Tibial nerve (tissue), 4 donors: ENCODE results near the gene HUNK. TPM values are rescaled to one million over a fixed set of nuclear protein-coding genes. Genes with fewer than 3 reads are reported as not detected.

Source experiments
- DNase-seq, 2 donors: peaks; one replicate each; pipeline ENCODE4 v3.0.0-alpha.2; 2019; ENCODE audit warnings: low spot score in 2 of 2
- H3K27ac ChIP-seq, 4 donors: fragments of 200-600 bp; sonication (generic) in 3 of 4; one replicate each; pipeline ENCODE4 v1.5.1; 2017 to 2019; ENCODE audit warnings: mild to moderate bottlenecking in 1 of 4
- H3K27me3 ChIP-seq, 2 donors: fragments of 200-600 bp; sonication (generic) in 1 of 2; one replicate each; pipeline versions ENCODE4 v1.5.1 to v1.6.0; 2017 to 2019
- H3K36me3 ChIP-seq, 3 donors: fragments of 200-600 bp; sonication (generic); one replicate each; pipeline ENCODE4 v1.5.1; 2018 to 2019
- H3K4me1 ChIP-seq, 4 donors: fragments of 200-600 bp; sonication (generic) in 3 of 4; one replicate each; pipeline ENCODE4 v1.5.1; 2017 to 2019
- H3K4me3 ChIP-seq, 4 donors: fragments of 200-600 bp; sonication (generic) in 3 of 4; one replicate each; pipeline ENCODE4 v1.5.1; 2017 to 2019; ENCODE audit warnings: mild to moderate bottlenecking in 1 of 4, moderate library complexity in 1 of 4
- H3K9me3 ChIP-seq, 4 donors: fragments of 200-600 bp; sonication (generic) in 3 of 4; one replicate each; pipeline ENCODE4 v1.5.1; 2017 to 2019
- EP300 ChIP-seq, 2 donors: sonication (generic); formaldehyde crosslinking; IDR thresholded peaks; one replicate each; pipeline ENCODE4 v1.6.1; 2017; ENCODE audit warnings: antibody characterized with exemption in 2 of 2, mild to moderate bottlenecking in 1 of 2
- POLR2A ChIP-seq, 2 donors: fragments of 450-650 bp; IDR thresholded peaks; one replicate each; pipeline ENCODE4 v1.6.1; 2017; ENCODE audit warnings: antibody characterized with exemption in 2 of 2, mild to moderate bottlenecking in 2 of 2, moderate library complexity in 2 of 2
- WGBS, 2 donors: methylation state at CpG; one replicate each; pipeline ENCODE4 v1.1.5; 2018; 5-methylcytosine and 5-hydroxymethylcytosine counted together
- total RNA-seq, 4 donors: library from RNA; depleted of rRNA; stranded (reverse); fragments of >200 nt; gene quantifications; one replicate each; pipeline ENCODE4 v1.1.0, GENCODE V29; 2016
- TF ChIP-seq, protein P1 (sequence below), 5 experiments: fragments of 200-600 bp in 3 of 5; fragments of 450-650 bp in 2 of 5; sonication (generic) in 3 of 5; IDR thresholded peaks; one replicate each; pipeline ENCODE4 v1.5.1; 2016 to 2019; ENCODE audit warnings: antibody characterized with exemption in 5 of 5, mild to moderate bottlenecking in 3 of 5, moderate library complexity in 2 of 5

Gene HUNK
- total RNA-seq, 4 donors from 2014 or later = 0.20 to 0.30 (median 0.21) TPM; not detected in 1

DNA sequence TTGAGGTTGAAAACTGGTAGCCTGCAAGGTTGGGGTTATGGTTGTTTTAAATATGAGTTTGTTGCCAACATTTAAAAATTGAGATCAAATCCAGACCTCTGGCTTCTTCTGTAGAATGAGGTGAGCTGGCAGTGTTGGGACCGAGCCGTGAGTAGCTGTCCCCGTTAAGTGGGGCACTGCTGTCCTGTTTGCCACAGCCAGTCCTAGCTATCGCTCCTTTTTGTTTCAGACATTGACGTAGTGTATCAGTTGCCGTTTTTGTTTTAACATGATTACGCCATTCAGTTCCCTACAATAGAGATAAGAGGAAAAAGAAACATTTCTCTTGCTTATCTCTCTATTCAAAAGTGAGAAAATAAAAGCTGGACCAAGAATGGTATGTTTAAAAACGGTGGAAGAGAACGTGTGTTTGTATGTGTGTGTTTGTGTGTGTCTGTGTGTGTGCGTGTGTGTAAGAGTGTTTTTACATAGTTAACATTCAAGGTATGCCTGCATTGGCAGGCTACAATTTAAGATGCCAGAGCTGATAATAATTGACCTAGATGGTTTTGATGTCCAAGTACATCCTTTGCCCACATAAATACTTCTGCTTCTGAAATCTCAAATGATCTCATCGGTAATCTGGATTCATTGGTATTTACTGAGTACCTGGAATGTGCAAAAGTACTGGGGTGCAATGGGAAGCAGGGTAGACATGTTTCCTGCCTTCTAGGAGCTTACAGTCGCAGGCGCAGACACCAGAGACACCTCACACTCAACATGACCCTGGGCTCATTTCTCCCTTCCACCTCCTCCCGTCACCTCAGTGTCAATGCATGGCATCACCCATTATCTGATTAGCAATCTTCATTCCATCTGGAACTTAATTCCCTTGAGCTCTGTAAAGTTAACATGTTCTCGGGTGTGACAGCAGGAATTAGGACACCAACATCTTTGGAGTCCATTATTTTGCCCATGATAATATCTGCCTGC is 65.8 kb downstream of the HUNK start:
- Histone ChIP-seq H3K9me3 (no peaks in the 10 kb centered on the region), H3K27ac (no peak overlapping the region), H3K27me3 (no peaks in the 10 kb centered on the region), H3K36me3 (no peaks in the 10 kb centered on the region), H3K4me1 (no peaks in the 10 kb centered on the region), H3K4me3 (no peak overlapping the region)
- WGBS, 2 donors = 87% methylated on average over 15 of the region's 15 CpGs
- DNase-seq = no peak
- TF ChIP-seq EP300 (IDR thresholded peaks at IDR 0.05) = no peak
- TF ChIP-seq POLR2A (IDR thresholded peaks at IDR 0.05) = no peak
- TF ChIP-seq, protein P1, sequence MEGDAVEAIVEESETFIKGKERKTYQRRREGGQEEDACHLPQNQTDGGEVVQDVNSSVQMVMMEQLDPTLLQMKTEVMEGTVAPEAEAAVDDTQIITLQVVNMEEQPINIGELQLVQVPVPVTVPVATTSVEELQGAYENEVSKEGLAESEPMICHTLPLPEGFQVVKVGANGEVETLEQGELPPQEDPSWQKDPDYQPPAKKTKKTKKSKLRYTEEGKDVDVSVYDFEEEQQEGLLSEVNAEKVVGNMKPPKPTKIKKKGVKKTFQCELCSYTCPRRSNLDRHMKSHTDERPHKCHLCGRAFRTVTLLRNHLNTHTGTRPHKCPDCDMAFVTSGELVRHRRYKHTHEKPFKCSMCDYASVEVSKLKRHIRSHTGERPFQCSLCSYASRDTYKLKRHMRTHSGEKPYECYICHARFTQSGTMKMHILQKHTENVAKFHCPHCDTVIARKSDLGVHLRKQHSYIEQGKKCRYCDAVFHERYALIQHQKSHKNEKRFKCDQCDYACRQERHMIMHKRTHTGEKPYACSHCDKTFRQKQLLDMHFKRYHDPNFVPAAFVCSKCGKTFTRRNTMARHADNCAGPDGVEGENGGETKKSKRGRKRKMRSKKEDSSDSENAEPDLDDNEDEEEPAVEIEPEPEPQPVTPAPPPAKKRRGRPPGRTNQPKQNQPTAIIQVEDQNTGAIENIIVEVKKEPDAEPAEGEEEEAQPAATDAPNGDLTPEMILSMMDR (IDR thresholded peaks at IDR 0.05) = no peak

DNA sequence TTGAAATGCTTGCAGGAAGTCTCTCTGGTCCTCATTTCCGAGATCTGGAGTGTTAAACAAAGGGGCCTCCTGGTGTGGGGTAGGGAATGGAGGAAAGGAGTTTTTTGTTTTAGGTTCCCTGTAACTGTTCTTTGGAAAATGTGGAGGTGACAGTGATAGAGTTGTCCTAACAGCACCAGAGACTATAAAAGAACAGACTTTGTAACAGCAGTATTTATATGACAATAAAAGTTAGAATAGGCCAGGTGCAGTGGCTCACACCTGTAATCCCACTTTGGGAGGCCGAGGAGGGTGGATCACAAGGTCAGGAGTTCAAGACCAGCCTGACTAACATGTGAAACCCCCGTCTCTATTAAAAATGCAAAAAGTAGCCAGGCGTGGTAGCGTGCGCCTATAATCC is 68.9 kb downstream of the HUNK start:
- WGBS, 2 donors = 92 to 94% methylated on average over 6 of the region's 6 CpGs
- Histone ChIP-seq H3K4me1 (no peaks in the 10 kb centered on the region), H3K36me3 (no peaks in the 10 kb centered on the region), H3K27me3 (no peaks in the 10 kb centered on the region), H3K9me3 (no peaks in the 10 kb centered on the region), H3K4me3 (no peak overlapping the region), H3K27ac (no peak overlapping the region)
- no peak for DNase-seq
- TF ChIP-seq, protein P1 (IDR thresholded peaks at IDR 0.05) = no peak
- TF ChIP-seq EP300 (IDR thresholded peaks at IDR 0.05) (no peak), POLR2A (IDR thresholded peaks at IDR 0.05) (no peak)

DNA sequence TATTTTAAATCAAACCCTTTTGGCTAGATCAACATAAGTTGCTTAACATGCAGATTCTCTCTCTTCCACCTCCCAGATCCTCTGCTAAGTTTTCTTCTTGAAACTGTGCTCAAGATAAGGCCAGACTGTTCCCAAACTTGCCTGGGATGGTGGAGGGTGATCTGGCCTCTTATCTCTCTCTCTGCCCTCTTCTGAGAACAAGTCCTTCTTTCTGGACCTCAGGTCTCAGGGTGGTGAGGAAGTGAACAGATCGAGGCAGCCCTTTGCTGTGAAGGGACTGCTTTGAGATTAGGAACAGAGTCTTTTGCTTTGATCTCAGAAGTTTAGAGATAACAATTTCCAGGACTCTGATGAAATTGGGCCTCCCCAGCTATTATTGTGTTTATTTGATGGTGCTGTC is 70.7 kb downstream of the HUNK start:
- Histone ChIP-seq H3K36me3 (no peaks in the 10 kb centered on the region), H3K27ac (no peak overlapping the region), H3K4me3 (no peak overlapping the region), H3K27me3 (no peaks in the 10 kb centered on the region), H3K9me3 (no peaks in the 10 kb centered on the region), H3K4me1 (no peaks in the 10 kb centered on the region)
- TF ChIP-seq, protein P1 (IDR thresholded peaks at IDR 0.05) = no peak
- no peak for TF ChIP-seq POLR2A (IDR thresholded peaks at IDR 0.05)
- no peak for TF ChIP-seq EP300 (IDR thresholded peaks at IDR 0.05)
- 50 to 61% methylated on average over 1 of the region's 1 CpG for WGBS, 2 donors
- no peak for DNase-seq

DNA sequence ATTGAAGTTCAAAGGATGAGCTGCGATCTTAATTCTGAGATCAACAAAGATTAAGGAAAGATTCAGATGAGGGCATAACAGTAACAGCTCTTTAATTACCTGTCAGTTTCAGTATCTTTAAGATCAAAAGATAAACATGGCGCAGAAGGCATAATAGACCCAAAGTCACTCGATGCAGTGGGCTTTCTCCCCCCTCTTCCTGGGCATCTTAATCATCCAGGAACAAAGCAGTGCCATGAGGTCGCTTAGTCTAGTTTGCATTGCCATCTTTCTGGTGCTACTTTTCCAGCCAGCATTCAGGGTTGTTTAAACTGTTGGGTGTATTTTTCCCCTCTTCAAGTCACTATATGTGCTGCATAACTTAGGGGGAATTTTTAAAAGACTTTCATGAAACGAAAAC is 72.3 kb downstream of the HUNK start:
- no peak for DNase-seq
- H3K4me3 ChIP-seq = no peak overlapping the region
- no peak overlapping the region for H3K27ac ChIP-seq
- H3K4me1 ChIP-seq = no peaks in the 10 kb centered on the region
- 55 to 61% methylated on average over 5 of the region's 5 CpGs for WGBS, 2 donors
- TF ChIP-seq, protein P1 (IDR thresholded peaks at IDR 0.05) = no peak
- TF ChIP-seq POLR2A (IDR thresholded peaks at IDR 0.05) (no peak), EP300 (IDR thresholded peaks at IDR 0.05) (no peak)
- H3K36me3 ChIP-seq = no peaks in the 10 kb centered on the region
- no peaks in the 10 kb centered on the region for H3K27me3 ChIP-seq
- H3K9me3 ChIP-seq = no peaks in the 10 kb centered on the region

DNA sequence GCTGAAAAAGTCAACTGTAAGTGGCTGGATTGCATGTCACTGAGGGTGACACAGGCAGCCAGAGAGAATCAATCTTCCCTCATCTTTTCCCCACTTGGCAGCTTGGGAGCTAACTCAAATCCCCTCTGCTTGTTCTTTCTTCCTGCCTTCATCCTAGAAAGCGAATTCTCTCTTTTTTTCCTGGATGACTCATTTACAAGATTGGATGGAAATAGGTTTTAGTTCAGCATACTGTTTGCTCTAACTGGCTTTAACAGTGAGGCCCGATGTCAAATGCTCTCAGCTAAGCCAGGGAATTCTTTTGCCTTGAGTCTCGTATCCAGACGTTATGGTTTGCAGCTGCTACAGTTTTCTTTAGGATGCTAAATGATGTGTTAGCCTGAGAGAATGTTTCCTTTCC is 72.7 kb downstream of the HUNK start:
- Histone ChIP-seq H3K4me1 (no peaks in the 10 kb centered on the region), H3K36me3 (no peaks in the 10 kb centered on the region), H3K4me3 (no peak overlapping the region), H3K27me3 (no peaks in the 10 kb centered on the region), H3K9me3 (no peaks in the 10 kb centered on the region), H3K27ac (no peak overlapping the region)
- no peak for DNase-seq
- 33 to 35% methylated on average over 4 of the region's 4 CpGs for WGBS, 2 donors
- TF ChIP-seq, protein P1 (IDR thresholded peaks at IDR 0.05) = no peak
- TF ChIP-seq POLR2A (IDR thresholded peaks at IDR 0.05) (no peak), EP300 (IDR thresholded peaks at IDR 0.05) (no peak)
